Endodermal cell (in vitro differentiated cells): ENCODE data around the gene KLK4. TPM values are rescaled to one million over a fixed set of nuclear protein-coding genes. Genes with fewer than 3 reads are reported as not detected.
A peak's percentile ranks its signal among the peaks of the same experiment; 100 is the strongest.

Experiments used
- DNase-seq: peaks from one replicate; pipeline ENCODE4 v3.0.0-alpha.2; 2017
- H3K27ac ChIP-seq: 2 replicates; pipeline ENCODE4 v1.5.1; 2013; ENCODE audit warnings: mild to moderate bottlenecking, low read depth, low read length, moderate library complexity
- H3K27me3 ChIP-seq: 2 replicates; pipeline ENCODE4 v1.6.1; 2013; ENCODE audit warnings: mild to moderate bottlenecking, low read length, moderate library complexity; ENCODE audit not compliant: insufficient read depth, control insufficient read depth, poor library complexity, severe bottlenecking
- H3K36me3 ChIP-seq: 2 replicates; pipeline ENCODE4 v1.7.0; 2013; ENCODE audit warnings: mild to moderate bottlenecking, low read length, moderate library complexity; ENCODE audit not compliant: control insufficient read depth, insufficient read depth
- H3K4me1 ChIP-seq: one replicate; pipeline ENCODE4 v1.7.0; 2013; ENCODE audit warnings: low read length; ENCODE audit not compliant: control insufficient read depth, insufficient read depth
- H3K4me3 ChIP-seq: 2 replicates; pipeline ENCODE4 v1.5.1; 2013; ENCODE audit warnings: mild to moderate bottlenecking, low read length, moderate library complexity
- H3K9ac ChIP-seq: 2 replicates; pipeline ENCODE4 v1.6.1; 2013; ENCODE audit warnings: mild to moderate bottlenecking, low read length, moderate library complexity; ENCODE audit not compliant: poor library complexity, severe bottlenecking; ENCODE audit errors: extremely low read depth
- H3K9me3 ChIP-seq: 2 replicates; pipeline ENCODE4 v1.6.1; 2013; ENCODE audit warnings: mild to moderate bottlenecking, low read length, moderate library complexity; ENCODE audit not compliant: control insufficient read depth
- H3K27ac Mint-ChIP-seq: 2 replicates; pipeline ENCODE4 v1.8.0; 2020; ENCODE audit warnings: mixed read lengths
- H3K27me3 Mint-ChIP-seq: 2 replicates; pipeline ENCODE4 v1.8.0; 2021; ENCODE audit warnings: mild to moderate bottlenecking, mixed read lengths; ENCODE audit not compliant: insufficient read depth
- H3K36me3 Mint-ChIP-seq: 2 replicates; pipeline ENCODE4 v1.8.0; 2020; ENCODE audit warnings: low read depth, mixed read lengths
- H3K4me1 Mint-ChIP-seq: 2 replicates; pipeline ENCODE4 v1.8.0; 2020; ENCODE audit warnings: mixed read lengths
- H3K4me3 Mint-ChIP-seq: 2 replicates; pipeline ENCODE4 v1.8.0; 2020; ENCODE audit warnings: mild to moderate bottlenecking, moderate library complexity, mixed read lengths
- H3K9me3 Mint-ChIP-seq: 2 replicates; pipeline ENCODE4 v1.8.0; 2020; ENCODE audit warnings: mild to moderate bottlenecking, mixed read lengths
- CTCF ChIP-seq: fragments of 200-600 bp; sonication (generic); conservative IDR thresholded peaks from 2 replicates; pipeline ENCODE4 v1.5.0; 2021; ENCODE audit warnings: antibody characterized with exemption, mild to moderate bottlenecking
- WGBS, 2 experiments: methylation state at CpG; one replicate each; pipeline versions ENCODE4 v1.1.5 to v1.1.7; 2013; ENCODE audit warnings: missing lambda C conversion rate in 2 of 2, mixed read lengths in 1 of 2; ENCODE audit not compliant: insufficient coverage in 1 of 2, insufficient read length in 1 of 2; 5-methylcytosine and 5-hydroxymethylcytosine counted together
- total RNA-seq, 2 donors: library from RNA; stranded (reverse); fragmentation: NEBNext Ultra II Directional in 1 of 2; extraction: Animal tissue kit (Norgen Biotek cat#: 25700) in 1 of 2; gene quantifications; 2 replicates in 1 of 2; 3 replicates in 1 of 2; pipeline ENCODE4 v1.2.1, GENCODE V29; 2021

KLK4 gene
- total RNA-seq, 2 donors from 2014 or later = not detected

GRCh38 chr19:50921426-50922316 lies 10.5 kb upstream of the KLK4 start:
- WGBS, 2 experiments = 8 to 27% methylated on average over 6 to 12 of the region's 12 CpGs
- H3K36me3 ChIP-seq = no peaks in the 10 kb centered on the region
- H3K9ac ChIP-seq = no peak overlapping the region
- Mint-ChIP-seq H3K4me3 (no peak overlapping the region), H3K36me3 (no peaks in the 10 kb centered on the region), H3K27ac (peak overlapping the region; percentile 23), H3K9me3 (no peaks in the 10 kb centered on the region), H3K27me3 (peaks cover 77% of the 10 kb centered on the region), H3K4me1 (peaks cover 11% of the 10 kb centered on the region)
- no peak for TF ChIP-seq CTCF
- H3K27ac ChIP-seq = no peak overlapping the region
- no peak overlapping the region for H3K4me3 ChIP-seq
- peaks cover 60% of the 10 kb centered on the region for H3K27me3 ChIP-seq
- no peaks in the 10 kb centered on the region for H3K4me1 ChIP-seq
- DNase-seq = peak; percentile 80
- no peaks in the 10 kb centered on the region for H3K9me3 ChIP-seq

GRCh38 chr19:50916069-50916468 lies 4.9 kb upstream of the KLK4 start:
- H3K4me1 ChIP-seq = no peaks in the 10 kb centered on the region
- no peaks in the 10 kb centered on the region for H3K9me3 ChIP-seq
- Mint-ChIP-seq H3K27me3 (peaks cover 49% of the 10 kb centered on the region), H3K4me3 (no peak overlapping the region), H3K36me3 (no peaks in the 10 kb centered on the region), H3K9me3 (no peaks in the 10 kb centered on the region), H3K4me1 (no peaks in the 10 kb centered on the region), H3K27ac (no peak overlapping the region)
- H3K36me3 ChIP-seq = no peaks in the 10 kb centered on the region
- DNase-seq = no peak
- H3K4me3 ChIP-seq = no peak overlapping the region
- WGBS, 2 experiments = 80 to 100% methylated on average over 1 of the region's 2 CpGs
- H3K27ac ChIP-seq = no peak overlapping the region
- peaks cover 91% of the 10 kb centered on the region for H3K27me3 ChIP-seq
- TF ChIP-seq CTCF = no peak
- no peak overlapping the region for H3K9ac ChIP-seq

GRCh38 chr19:50912727-50913716 lies 1.8 kb upstream of the KLK4 start:
- H3K27me3 Mint-ChIP-seq = peaks cover 35% of the 10 kb centered on the region
- Histone ChIP-seq H3K36me3 (no peaks in the 10 kb centered on the region), H3K9me3 (no peaks in the 10 kb centered on the region), H3K9ac (no peak overlapping the region), H3K27me3 (peaks cover 89% of the 10 kb centered on the region), H3K27ac (no peak overlapping the region), H3K4me1 (no peaks in the 10 kb centered on the region), H3K4me3 (no peak overlapping the region)
- H3K4me3 Mint-ChIP-seq = no peak overlapping the region
- 45 to 46% methylated on average over 14 to 29 of the region's 29 CpGs for WGBS, 2 experiments
- no peak overlapping the region for H3K27ac Mint-ChIP-seq
- no peaks in the 10 kb centered on the region for H3K4me1 Mint-ChIP-seq
- H3K9me3 Mint-ChIP-seq = no peaks in the 10 kb centered on the region
- no peak for DNase-seq
- TF ChIP-seq CTCF = no peak
- no peaks in the 10 kb centered on the region for H3K36me3 Mint-ChIP-seq
